H9 (cell line): ENCODE measurements around the gene SUPT20H. TPM values are rescaled to one million over a fixed set of nuclear protein-coding genes. Genes with fewer than 3 reads are reported as not detected.

Experiments
- DNase-seq: peaks from one replicate; pipeline ENCODE4 v3.0.0-alpha.2; 2017
- H2AFZ ChIP-seq: one replicate; pipeline ENCODE4 v1.6.1; 2013; ENCODE audit warnings: mild to moderate bottlenecking, low read length, control low read depth, moderate library complexity
- H2AK5ac ChIP-seq: 2 replicates; pipeline ENCODE4 v1.6.1; 2013; ENCODE audit warnings: low read length, control low read depth, mixed read lengths; ENCODE audit not compliant: insufficient read length
- H2BK120ac ChIP-seq: one replicate; pipeline ENCODE4 v1.6.1; 2013; ENCODE audit warnings: low read depth, mild to moderate bottlenecking, low read length, control low read depth, inconsistent platforms; ENCODE audit not compliant: poor library complexity, severe bottlenecking
- H2BK12ac ChIP-seq: 2 replicates; pipeline ENCODE4 v1.6.1; 2013; ENCODE audit warnings: low read length, control low read depth, mixed read lengths, low read depth; ENCODE audit not compliant: insufficient read length
- H2BK15ac ChIP-seq: 2 replicates; pipeline ENCODE4 v1.6.1; 2013; ENCODE audit warnings: low read depth, low read length, control low read depth
- H2BK20ac ChIP-seq: one replicate; pipeline ENCODE4 v1.6.1; 2013; ENCODE audit warnings: low read depth, mild to moderate bottlenecking, low read length, control low read depth, inconsistent platforms; ENCODE audit not compliant: poor library complexity, severe bottlenecking
- H2BK5ac ChIP-seq: 2 replicates; pipeline ENCODE4 v1.6.1; 2013; ENCODE audit warnings: low read length, control low read depth, mixed read lengths; ENCODE audit not compliant: insufficient read length
- H3K14ac ChIP-seq: 2 replicates; pipeline ENCODE4 v1.6.1; 2013; ENCODE audit warnings: low read length, control low read depth; ENCODE audit not compliant: insufficient read depth
- H3K18ac ChIP-seq: 2 replicates; pipeline ENCODE4 v1.6.1; 2013; ENCODE audit warnings: low read depth, mild to moderate bottlenecking, mixed read lengths, low read length, control low read depth; ENCODE audit not compliant: insufficient read length
- H3K23ac ChIP-seq: 2 replicates; pipeline ENCODE4 v1.6.1; 2013; ENCODE audit warnings: low read length, control low read depth, mixed read lengths, low read depth; ENCODE audit not compliant: insufficient read length
- H3K23me2 ChIP-seq: 2 replicates; pipeline ENCODE4 v1.6.1; 2013; ENCODE audit warnings: low read depth, mild to moderate bottlenecking, mixed read lengths, low read length, control low read depth; ENCODE audit not compliant: insufficient read length, poor library complexity, severe bottlenecking
- H3K27ac ChIP-seq: 2 replicates; pipeline ENCODE4 v1.5.1; 2013; ENCODE audit warnings: low read length, control low read depth, mixed read lengths, low read depth; ENCODE audit not compliant: insufficient read length
- H3K27me3 ChIP-seq: 2 replicates; pipeline ENCODE4 v1.6.1; 2013; ENCODE audit warnings: low read length, control low read depth, inconsistent platforms; ENCODE audit not compliant: insufficient read depth
- H3K4ac ChIP-seq: 2 replicates; pipeline ENCODE4 v1.6.1; 2013; ENCODE audit warnings: low read depth, mild to moderate bottlenecking, control low read depth, inconsistent platforms, low read length, moderate library complexity
- H3K4me1 ChIP-seq: 2 replicates; pipeline ENCODE4 v1.6.1; 2013; ENCODE audit warnings: low read length, control low read depth, inconsistent platforms; ENCODE audit not compliant: insufficient read depth
- H3K4me2 ChIP-seq: 2 replicates; pipeline ENCODE4 v1.6.1; 2013; ENCODE audit warnings: low read length, control low read depth, mixed read lengths; ENCODE audit not compliant: insufficient read length, insufficient read depth
- H3K56ac ChIP-seq: 2 replicates; pipeline ENCODE4 v1.6.1; 2013; ENCODE audit warnings: low read depth, mild to moderate bottlenecking, mixed read lengths, low read length, control low read depth; ENCODE audit not compliant: insufficient read length
- H3K79me1 ChIP-seq: 2 replicates; pipeline ENCODE4 v1.6.1; 2013; ENCODE audit warnings: low read depth, mild to moderate bottlenecking, moderate library complexity, low read length, control low read depth, inconsistent platforms; ENCODE audit not compliant: insufficient read depth, poor library complexity, severe bottlenecking
- H3K79me2 ChIP-seq: 2 replicates; pipeline ENCODE4 v1.6.1; 2013; ENCODE audit warnings: low read length, control low read depth, inconsistent platforms; ENCODE audit not compliant: insufficient read depth
- H3K9ac ChIP-seq: 2 replicates; pipeline ENCODE4 v1.6.1; 2013; ENCODE audit warnings: low read length, control low read depth, mixed read lengths; ENCODE audit not compliant: insufficient read length; ENCODE audit errors: extremely low read depth
- H3K9me3 ChIP-seq: one replicate; pipeline ENCODE4 v1.6.1; 2013; ENCODE audit warnings: low read depth, low read length, inconsistent platforms; ENCODE audit not compliant: control insufficient read depth
- H3T11ph ChIP-seq: one replicate; pipeline ENCODE4 v1.6.1; 2013; ENCODE audit warnings: mild to moderate bottlenecking, low read length, control low read depth, inconsistent platforms
- H4K20me1 ChIP-seq: one replicate; pipeline ENCODE4 v1.6.1; 2013; ENCODE audit not compliant: control insufficient read depth, insufficient read length, insufficient read depth
- H4K5ac ChIP-seq: 2 replicates; pipeline ENCODE4 v1.6.1; 2013; ENCODE audit warnings: low read depth, mild to moderate bottlenecking, mixed read lengths, low read length, control low read depth; ENCODE audit not compliant: insufficient read length
- H4K8ac ChIP-seq: replicated peaks from 2 replicates; pipeline ENCODE4 v1.6.1; 2013; ENCODE audit warnings: low read length, control low read depth, mixed read lengths, low read depth; ENCODE audit not compliant: insufficient read length
- H4K91ac ChIP-seq: 2 replicates; pipeline ENCODE4 v1.6.1; 2013; ENCODE audit warnings: low read depth, mild to moderate bottlenecking, moderate library complexity, mixed read lengths, low read length, control low read depth; ENCODE audit not compliant: insufficient read length
- H3K27ac Mint-ChIP-seq, 3 experiments: 2 replicates in 2 of 3; 3 replicates in 1 of 3; pipeline ENCODE4 v1.8.0; 2020 to 2021; ENCODE audit warnings: mixed read lengths in 3 of 3, mild to moderate bottlenecking in 1 of 3, moderate library complexity in 1 of 3
- H3K27me3 Mint-ChIP-seq: 2 replicates; pipeline ENCODE4 v1.8.0; 2021; ENCODE audit warnings: low read depth, mild to moderate bottlenecking, moderate library complexity, mixed read lengths
- H3K36me3 Mint-ChIP-seq, 3 experiments: 2 replicates in 2 of 3; 3 replicates in 1 of 3; pipeline ENCODE4 v1.8.0; 2020 to 2021; ENCODE audit warnings: low read depth in 3 of 3, mixed read lengths in 3 of 3; ENCODE audit not compliant: insufficient read depth in 1 of 3
- H3K4me1 Mint-ChIP-seq, 2 experiments: 2 replicates each; pipeline ENCODE4 v1.8.0; 2020; ENCODE audit warnings: mixed read lengths in 2 of 2
- H3K4me3 Mint-ChIP-seq, 2 experiments: 2 replicates in 1 of 2; 3 replicates in 1 of 2; pipeline ENCODE4 v1.8.0; 2020 to 2021; ENCODE audit warnings: mild to moderate bottlenecking in 2 of 2, mixed read lengths in 2 of 2, moderate library complexity in 1 of 2
- H3K9me3 Mint-ChIP-seq, 2 experiments: 2 replicates in 1 of 2; 3 replicates in 1 of 2; pipeline ENCODE4 v1.8.0; 2020; ENCODE audit warnings: mild to moderate bottlenecking in 2 of 2, mixed read lengths in 2 of 2, moderate library complexity in 1 of 2
- CTCF ChIP-seq: fragments of 200-600 bp; sonication (generic); conservative IDR thresholded peaks from 3 replicates; pipeline ENCODE4 v1.8.0; 2021; ENCODE audit warnings: antibody characterized with exemption, mild to moderate bottlenecking
- WGBS: extraction: QIAGEN DNeasy Blood & Tissue Kit; methylation state at CpG from one replicate; pipeline ENCODE4 v1.1.7; 2013; ENCODE audit warnings: missing lambda C conversion rate, low lambda C conversion rate, mixed read lengths; ENCODE audit not compliant: insufficient read length; ENCODE audit errors: extremely low coverage; 5-methylcytosine and 5-hydroxymethylcytosine counted together
- total RNA-seq: library from RNA; stranded (reverse); gene quantifications from 2 replicates; pipeline ENCODE4 v1.2.1, GENCODE V29; 2021

SUPT20H gene
- total RNA-seq, 1 experiment from 2014 or later: 59.5 TPM

GRCh38 chr13:37094840-37095239 lies 35.4 kb upstream of the SUPT20H start:
- H4K5ac ChIP-seq: no peak overlapping the region
- DNase-seq: no peak
- H3K4ac ChIP-seq: no peak overlapping the region
- H4K91ac ChIP-seq: no peak overlapping the region
- no peak overlapping the region for H2BK120ac ChIP-seq
- H3K27me3 ChIP-seq: no peaks in the 10 kb centered on the region
- no peaks in the 10 kb centered on the region for H4K20me1 ChIP-seq
- H3K23me2 ChIP-seq: no peaks in the 10 kb centered on the region
- no peaks in the 10 kb centered on the region for H3K9me3 ChIP-seq
- H3K56ac ChIP-seq: no peak overlapping the region
- H3K9me3 Mint-ChIP-seq: no peaks in the 10 kb centered on the region
- H3K4me3 Mint-ChIP-seq: no peak overlapping the region
- H3K27me3 Mint-ChIP-seq: no peaks in the 10 kb centered on the region
- H2BK15ac ChIP-seq: no peak overlapping the region
- WGBS: no CpG with 5 or more reads among the region's 4 CpGs
- H2BK12ac ChIP-seq: no peak overlapping the region
- no peak overlapping the region for H3K23ac ChIP-seq
- no peak overlapping the region for H3T11ph ChIP-seq
- H3K27ac ChIP-seq: no peak overlapping the region
- H2BK20ac ChIP-seq: no peak overlapping the region
- H3K4me1 Mint-ChIP-seq: 0 out of 4 replicates have a peak, but pooled peaks cover 0 to 3% of the 10 kb centered on the region in 2 experiments
- TF ChIP-seq CTCF: no peak
- H3K4me2 ChIP-seq: no peak overlapping the region
- H2BK5ac ChIP-seq: no peak overlapping the region
- no peaks in the 10 kb centered on the region for H3K79me1 ChIP-seq
- H3K9ac ChIP-seq: no peak overlapping the region
- H3K14ac ChIP-seq: no peak overlapping the region
- no peak overlapping the region for H2AK5ac ChIP-seq
- H3K36me3 Mint-ChIP-seq: no peaks in the 10 kb centered on the region
- no peak overlapping the region for H4K8ac ChIP-seq
- no peaks in the 10 kb centered on the region for H3K4me1 ChIP-seq
- H3K27ac Mint-ChIP-seq: no peak overlapping the region
- no peaks in the 10 kb centered on the region for H3K79me2 ChIP-seq
- H3K18ac ChIP-seq: no peak overlapping the region
- no peak overlapping the region for H2AFZ ChIP-seq
